BLaER1 treated with 17β-estradiol and CSF1 and Interleukin-3, amounts not matched to agents 10 nM and 100 nM (cell line): Measurements from ENCODE around the gene HTR6.

Source experiments
- H3K27ac ChIP-seq, 11 experiments: shearing (Covaris generic); formaldehyde crosslinking; 2 replicates each; pipeline ENCODE4 v1.8.1; 2022
- H3K27me3 ChIP-seq, 11 experiments: shearing (Covaris generic); formaldehyde crosslinking; 2 replicates each; pipeline ENCODE4 v1.8.1; 2022
- H3K36me3 ChIP-seq, 11 experiments: shearing (Covaris generic); formaldehyde crosslinking; 2 replicates each; pipeline ENCODE4 v1.8.1; 2022
- H3K4me1 ChIP-seq, 10 experiments: shearing (Covaris generic); formaldehyde crosslinking; 2 replicates each; pipeline ENCODE4 v1.8.1; 2022
- H3K4me2 ChIP-seq, 11 experiments: shearing (Covaris generic); formaldehyde crosslinking; 2 replicates each; pipeline ENCODE4 v1.8.1; 2022
- H3K4me3 ChIP-seq, 10 experiments: shearing (Covaris generic); formaldehyde crosslinking; 2 replicates each; pipeline ENCODE4 v1.8.1; 2022
- H3K9ac ChIP-seq, 11 experiments: shearing (Covaris generic); formaldehyde crosslinking; 2 replicates each; pipeline ENCODE4 v1.8.1; 2022
- H3K9me3 ChIP-seq, 11 experiments: shearing (Covaris generic); formaldehyde crosslinking; replicated peaks in 1 of 11; 2 replicates each; pipeline ENCODE4 v1.8.1; 2022
- H4K20me1 ChIP-seq, 11 experiments: shearing (Covaris generic); formaldehyde crosslinking; 2 replicates each; pipeline ENCODE4 v1.8.1; 2022
- Cebpa-rat ChIP-seq, 11 experiments: shearing (Covaris generic); IDR thresholded peaks; 2 replicates each; pipeline ENCODE4 v1.8.1; 2022

Gene HTR6

GRCh38 chr1:19696820-19697219 is 32.1 kb downstream of the HTR6 start:
- Histone ChIP-seq H3K4me3 (no peak overlapping the region), H3K36me3 (peaks cover 5 to 51% (median 37%) of the 10 kb centered on the region in 11 experiments; a peak in 19 of 22 replicates), H3K27me3 (no peaks in the 10 kb centered on the region), H3K4me1 (no peaks in the 10 kb centered on the region), H3K9ac (no peak overlapping the region), H4K20me1 (peaks cover 0 to 14% (median 0%) of the 10 kb centered on the region in 11 experiments; a peak in 2 of 22 replicates), H3K9me3 (peaks cover 0 to 3% (median under 1%) of the 10 kb centered on the region in 11 experiments; a peak in 5 of 22 replicates), H3K27ac (no peak overlapping the region), H3K4me2 (no peak overlapping the region)
- TF ChIP-seq Cebpa-rat (IDR thresholded peaks at IDR 0.05), result no peak

DNA sequence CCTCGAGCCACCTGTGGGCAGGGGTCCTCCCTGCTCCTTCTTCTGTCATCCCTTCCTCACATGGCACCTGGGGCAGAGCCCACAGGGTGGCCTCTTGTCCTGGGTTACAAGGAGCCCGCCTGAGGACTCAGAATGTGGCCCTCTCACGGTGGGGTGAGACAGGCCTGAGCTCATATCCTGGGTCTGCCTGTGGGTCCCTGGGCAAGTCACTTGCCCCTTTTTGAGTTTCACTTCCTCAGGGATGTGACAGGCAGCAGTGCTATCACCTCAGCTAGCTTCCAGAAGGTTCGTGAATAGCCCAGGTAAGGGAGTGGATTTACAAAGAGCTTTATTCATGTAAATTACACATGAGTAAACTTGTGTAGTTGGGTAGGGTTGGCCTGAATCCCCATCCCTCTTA is 33.5 kb downstream of the HTR6 start:
- H3K4me2 ChIP-seq, result no peak overlapping the region

DNA sequence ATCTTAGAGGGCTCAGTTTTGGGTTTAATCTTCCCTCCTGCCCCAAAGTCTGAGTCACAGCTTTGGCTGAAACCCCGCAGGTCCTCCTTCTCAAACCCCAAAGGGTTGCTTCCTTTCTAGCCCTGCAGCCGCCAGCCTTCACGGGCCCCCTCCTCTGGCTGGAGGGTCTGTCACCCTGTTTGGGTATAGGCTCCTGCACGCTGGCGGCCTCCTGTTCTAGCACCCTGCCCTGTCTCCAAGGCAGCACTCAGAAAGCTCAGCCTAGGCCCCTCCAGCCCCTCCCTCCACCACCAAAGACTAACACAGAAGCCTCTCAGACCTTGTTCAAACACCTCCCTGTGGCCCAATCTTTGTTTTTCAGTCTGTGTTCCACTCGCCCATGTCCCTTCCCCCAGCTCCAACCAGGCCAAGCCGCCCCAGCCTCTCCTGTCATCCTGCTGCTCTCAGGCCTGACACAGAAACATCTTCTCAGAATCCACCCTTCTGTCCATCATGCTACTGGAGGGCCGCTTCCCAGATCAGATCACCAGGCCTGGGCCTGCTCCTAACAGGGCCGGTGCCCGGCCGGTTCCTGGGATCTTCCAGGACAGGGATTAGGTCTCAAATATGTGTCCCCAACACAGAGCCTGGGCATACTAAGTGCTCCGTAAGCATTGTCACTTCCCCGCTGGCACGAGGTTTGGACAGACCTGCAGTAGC is 35.6 kb downstream of the HTR6 start:
- Histone ChIP-seq H3K4me3 (no peak overlapping the region), H3K9me3 (no peaks in the 10 kb centered on the region), H3K4me1 (peaks cover 3 to 9% (median 7%) of the 10 kb centered on the region in 10 experiments; a peak in 4 of 20 replicates), H3K27ac (no peak overlapping the region), H3K4me2 (no peak overlapping the region), H4K20me1 (peaks cover 0 to 6% (median 0%) of the 10 kb centered on the region in 11 experiments; a peak in 2 of 22 replicates), H3K27me3 (no peaks in the 10 kb centered on the region), H3K36me3 (peaks cover 0 to 24% (median 16%) of the 10 kb centered on the region in 11 experiments; a peak in 11 of 22 replicates), H3K9ac (no peak overlapping the region)
- TF ChIP-seq Cebpa-rat (IDR thresholded peaks at IDR 0.05), result no peak

More for the DNA sequence above, 33.5 kb downstream of the HTR6 start:
- peaks cover 0 to 14% (median 0%) of the 10 kb centered on the region in 11 experiments; a peak in 2 of 22 replicates for H4K20me1 ChIP-seq
- H3K4me3 ChIP-seq, result no peak overlapping the region
- no peak overlapping the region for H3K9ac ChIP-seq
- H3K4me1 ChIP-seq, result no peaks in the 10 kb centered on the region
- H3K27ac ChIP-seq, result no peak overlapping the region
- TF ChIP-seq Cebpa-rat (IDR thresholded peaks at IDR 0.05), result no peak
- no peaks in the 10 kb centered on the region for H3K9me3 ChIP-seq
- H3K36me3 ChIP-seq, result peaks cover 0 to 38% (median 28%) of the 10 kb centered on the region in 11 experiments; a peak in 11 of 22 replicates
- H3K27me3 ChIP-seq, result no peaks in the 10 kb centered on the region

DNA sequence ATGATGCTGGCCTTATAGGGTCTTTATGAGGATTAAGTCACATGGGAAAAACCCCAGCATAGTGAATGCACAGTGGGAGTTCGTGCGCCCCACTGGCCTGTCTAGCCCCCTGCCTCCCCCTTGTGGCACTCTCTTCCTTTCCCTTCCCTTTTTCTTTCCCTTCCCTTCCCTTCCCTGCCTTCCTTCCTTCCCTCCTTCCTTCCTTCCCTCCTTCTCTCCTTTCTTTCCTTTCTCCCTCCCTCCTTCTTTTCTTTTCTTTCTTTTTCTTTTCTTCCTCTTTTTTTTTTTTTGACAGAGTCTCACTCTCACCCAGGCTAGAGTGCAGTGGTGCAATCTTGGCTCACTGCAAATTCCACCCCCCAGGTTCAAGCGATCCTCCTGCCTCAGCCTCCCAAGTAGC is 38.6 kb downstream of the HTR6 start:
- Histone ChIP-seq H3K4me2 (no peak overlapping the region), H3K4me3 (no peak overlapping the region), H3K4me1 (peaks cover 3 to 9% (median 7%) of the 10 kb centered on the region in 10 experiments; a peak in 4 of 20 replicates), H3K9me3 (no peaks in the 10 kb centered on the region), H3K9ac (no peak overlapping the region), H3K36me3 (peaks cover 0 to 20% (median 6%) of the 10 kb centered on the region in 11 experiments; a peak in 10 of 22 replicates), H3K27ac (no peak overlapping the region), H3K27me3 (no peaks in the 10 kb centered on the region), H4K20me1 (peaks cover 0 to 6% (median 0%) of the 10 kb centered on the region in 11 experiments; a peak in 1 of 22 replicates)
- TF ChIP-seq Cebpa-rat (IDR thresholded peaks at IDR 0.05), result no peak

- H3K27me3 ChIP-seq, result no peaks in the 10 kb centered on the region
- H3K36me3 ChIP-seq, result peaks cover 0 to 20% (median 6%) of the 10 kb centered on the region in 11 experiments; a peak in 8 of 22 replicates
- peaks cover 3 to 9% (median 7%) of the 10 kb centered on the region in 10 experiments; a peak in 4 of 20 replicates for H3K4me1 ChIP-seq
- H3K4me2 ChIP-seq, result peak overlapping the region in 3 of 11 experiments; percentile 2 to 9 (median 7); a peak in 3 of 22 replicates
- no peak overlapping the region for H3K4me3 ChIP-seq
- TF ChIP-seq Cebpa-rat (IDR thresholded peaks at IDR 0.05), result no peak
- H3K9me3 ChIP-seq, result no peaks in the 10 kb centered on the region
- H4K20me1 ChIP-seq, result peaks cover 0 to 6% (median 0%) of the 10 kb centered on the region in 11 experiments; a peak in 1 of 22 replicates
- H3K9ac ChIP-seq, result no peak overlapping the region
- H3K27ac ChIP-seq, result no peak overlapping the region
Observed at GRCh38 chr1:19704247-19705113, 39.8 kb downstream of the HTR6 start.

DNA sequence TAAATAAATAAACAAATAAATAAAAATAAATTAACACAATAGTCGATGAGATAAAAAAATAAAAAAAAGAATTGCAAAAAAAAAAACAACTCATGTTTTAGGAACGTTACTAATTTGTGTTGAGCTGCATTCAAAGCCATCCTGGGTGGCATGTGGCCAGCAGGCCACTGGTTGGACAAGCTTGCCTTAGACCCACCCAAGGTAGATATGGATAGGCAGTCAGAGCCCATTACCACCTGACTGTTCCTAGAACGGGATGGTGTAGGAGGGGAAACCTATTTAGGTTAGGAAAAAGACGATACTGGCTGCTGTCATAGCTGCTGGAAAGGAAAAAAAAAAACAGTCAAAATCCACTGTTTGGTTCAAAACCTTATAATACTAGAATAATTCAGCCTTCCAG is 40.8 kb downstream of the HTR6 start:
- Histone ChIP-seq H3K9me3 (no peaks in the 10 kb centered on the region), H3K4me2 (no peak overlapping the region), H3K36me3 (peaks cover 0 to 11% (median 5%) of the 10 kb centered on the region in 11 experiments; a peak in 8 of 22 replicates), H3K4me1 (peaks cover 8 to 12% (median 9%) of the 10 kb centered on the region in 10 experiments; a peak in 19 of 20 replicates), H3K27ac (no peak overlapping the region), H4K20me1 (peaks cover 0 to 6% (median 0%) of the 10 kb centered on the region in 11 experiments; a peak in 1 of 22 replicates), H3K27me3 (no peaks in the 10 kb centered on the region), H3K4me3 (no peak overlapping the region), H3K9ac (no peak overlapping the region)
- no peak for TF ChIP-seq Cebpa-rat (IDR thresholded peaks at IDR 0.05)

GRCh38 chr1:19706136-19706535 is 41.5 kb downstream of the HTR6 start:
- Histone ChIP-seq H3K36me3 (peaks cover 0 to 11% (median 4%) of the 10 kb centered on the region in 11 experiments; a peak in 6 of 22 replicates), H3K4me3 (no peak overlapping the region), H3K27ac (no peak overlapping the region), H3K9ac (no peak overlapping the region), H3K27me3 (no peaks in the 10 kb centered on the region), H3K4me2 (no peak overlapping the region), H3K9me3 (no peaks in the 10 kb centered on the region), H3K4me1 (peaks cover 13 to 19% (median 16%) of the 10 kb centered on the region in 10 experiments; a peak in 19 of 20 replicates), H4K20me1 (peaks cover 0 to 6% (median 0%) of the 10 kb centered on the region in 11 experiments; a peak in 1 of 22 replicates)
- no peak for TF ChIP-seq Cebpa-rat (IDR thresholded peaks at IDR 0.05)

- H3K9me3 ChIP-seq, result no peaks in the 10 kb centered on the region
- H3K27ac ChIP-seq, result no peak overlapping the region
- no peak overlapping the region for H3K4me3 ChIP-seq
- no peaks in the 10 kb centered on the region for H3K27me3 ChIP-seq
- no peak overlapping the region for H3K9ac ChIP-seq
- H3K4me1 ChIP-seq, result peaks cover 17 to 44% (median 39%) of the 10 kb centered on the region in 10 experiments; a peak in 19 of 20 replicates
- H3K4me2 ChIP-seq, result no peak overlapping the region
- no peak for TF ChIP-seq Cebpa-rat (IDR thresholded peaks at IDR 0.05)
- peaks cover 0 to 6% (median 0%) of the 10 kb centered on the region in 11 experiments; a peak in 1 of 22 replicates for H4K20me1 ChIP-seq
- H3K36me3 ChIP-seq, result peaks cover 0 to 11% (median 4%) of the 10 kb centered on the region in 11 experiments; a peak in 6 of 22 replicates
Observed at GRCh38 chr1:19708567-19709110, 44.0 kb downstream of the HTR6 start.
